Epithelial cell of proximal tubule (primary cell): ENCODE data around the gene SCN5A. TPM values are rescaled to one million over a fixed set of nuclear protein-coding genes. Genes with fewer than 3 reads are reported as not detected.

Source experiments
- DNase-seq: peaks from one replicate; pipeline ENCODE4 v3.0.0-alpha.2; 2011; ENCODE audit warnings: low read depth
- H3K4me3 ChIP-seq: 2 replicates; pipeline ENCODE4 v1.5.1; 2011; ENCODE audit warnings: low read depth, mild to moderate bottlenecking, low read length
- total RNA-seq: library from RNA; depleted of rRNA; stranded (reverse); fragments of >200 nt; gene quantifications from 2 replicates; pipeline ENCODE4 v1.2.3, GENCODE V29; 2015
- TF ChIP-seq, protein P1 (sequence below): conservative IDR thresholded peaks from 2 replicates; pipeline ENCODE4 v1.5.1; 2012; ENCODE audit warnings: low read depth, mild to moderate bottlenecking, low read length

The SCN5A gene
- total RNA-seq, 1 donor from 2014 or later = 1.3 TPM

DNA sequence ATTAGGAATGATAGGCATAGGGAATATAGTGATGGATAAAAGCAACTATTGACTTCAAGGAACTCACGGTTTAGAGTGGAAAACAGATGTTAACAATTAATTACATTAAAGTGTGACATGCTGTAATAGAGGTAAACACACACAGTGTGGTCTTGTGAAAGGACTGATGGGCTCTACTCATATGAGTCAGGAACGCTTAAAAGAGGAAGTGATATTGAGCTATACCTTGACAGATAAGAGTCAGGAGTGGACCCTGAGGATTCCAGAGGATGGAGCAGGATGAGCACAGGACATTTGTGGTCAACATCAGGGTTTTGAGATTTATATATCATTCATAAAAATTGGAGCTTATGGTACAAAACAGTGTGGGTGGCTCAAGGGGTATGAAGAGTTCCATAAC lies 142.4 kb downstream of the SCN5A start:
- H3K4me3 ChIP-seq = no peak overlapping the region
- no peak for DNase-seq
- TF ChIP-seq, protein P1, sequence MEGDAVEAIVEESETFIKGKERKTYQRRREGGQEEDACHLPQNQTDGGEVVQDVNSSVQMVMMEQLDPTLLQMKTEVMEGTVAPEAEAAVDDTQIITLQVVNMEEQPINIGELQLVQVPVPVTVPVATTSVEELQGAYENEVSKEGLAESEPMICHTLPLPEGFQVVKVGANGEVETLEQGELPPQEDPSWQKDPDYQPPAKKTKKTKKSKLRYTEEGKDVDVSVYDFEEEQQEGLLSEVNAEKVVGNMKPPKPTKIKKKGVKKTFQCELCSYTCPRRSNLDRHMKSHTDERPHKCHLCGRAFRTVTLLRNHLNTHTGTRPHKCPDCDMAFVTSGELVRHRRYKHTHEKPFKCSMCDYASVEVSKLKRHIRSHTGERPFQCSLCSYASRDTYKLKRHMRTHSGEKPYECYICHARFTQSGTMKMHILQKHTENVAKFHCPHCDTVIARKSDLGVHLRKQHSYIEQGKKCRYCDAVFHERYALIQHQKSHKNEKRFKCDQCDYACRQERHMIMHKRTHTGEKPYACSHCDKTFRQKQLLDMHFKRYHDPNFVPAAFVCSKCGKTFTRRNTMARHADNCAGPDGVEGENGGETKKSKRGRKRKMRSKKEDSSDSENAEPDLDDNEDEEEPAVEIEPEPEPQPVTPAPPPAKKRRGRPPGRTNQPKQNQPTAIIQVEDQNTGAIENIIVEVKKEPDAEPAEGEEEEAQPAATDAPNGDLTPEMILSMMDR = no peak

DNA sequence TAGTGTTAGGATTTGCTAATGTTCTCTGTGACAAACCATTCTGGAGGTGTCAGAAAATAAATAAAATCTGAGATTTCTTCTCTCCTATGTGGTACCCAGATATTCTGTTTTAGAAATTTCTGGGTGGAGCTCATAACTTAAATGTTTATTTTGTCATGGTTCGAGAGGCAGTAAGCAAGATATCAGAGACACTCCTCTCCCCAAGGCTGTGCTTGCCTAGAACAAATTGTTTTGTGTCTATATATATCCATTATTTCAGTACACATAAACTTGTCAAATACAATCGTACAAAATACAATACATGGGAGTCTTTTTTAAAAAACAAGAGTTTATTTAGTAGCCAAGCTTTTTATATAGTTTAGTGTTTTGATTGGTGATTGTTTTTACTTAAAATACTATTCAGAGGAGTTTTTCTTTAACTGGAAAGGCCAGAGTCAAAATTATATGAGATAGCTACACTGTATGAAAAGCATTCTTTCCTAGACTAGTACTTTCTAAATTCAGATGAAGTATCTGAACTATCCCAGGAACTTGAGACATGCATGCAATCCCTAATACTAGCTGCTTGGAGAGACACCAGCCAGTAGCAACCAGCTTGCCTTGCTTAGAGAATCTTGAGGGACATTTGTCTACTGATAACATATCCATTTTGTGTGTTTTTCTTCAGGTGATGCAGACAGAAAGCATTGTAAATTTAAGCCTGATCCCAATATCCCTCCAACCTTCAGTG lies 148.6 kb downstream of the SCN5A start:
- no peak overlapping the region for H3K4me3 ChIP-seq
- TF ChIP-seq, protein P1 = no peak
- no peak for DNase-seq

Other genes starting within 250 kb of the SCN5A start
- gene ACVR2B, start 195.8 kb downstream of the SCN5A start, total RNA-seq = 4.4 and 8.0 TPM in 2 replicates
- gene EXOG, start 153.3 kb downstream of the SCN5A start, total RNA-seq = 1.8 and 8.3 TPM in 2 replicates
- gene SCN10A, start 166.5 kb upstream of the SCN5A start, total RNA-seq = not detected in 2 replicates